Epithelial cell of proximal tubule (primary cell): ENCODE results near the gene NOS1AP. TPM values are rescaled to one million over a fixed set of nuclear protein-coding genes. Genes with fewer than 3 reads are reported as not detected.

Experiments
- DNase-seq: peaks from one replicate; pipeline ENCODE4 v3.0.0-alpha.2; 2011; ENCODE audit warnings: low read depth
- H3K4me3 ChIP-seq: 2 replicates; pipeline ENCODE4 v1.5.1; 2011; ENCODE audit warnings: low read depth, mild to moderate bottlenecking, low read length
- CTCF ChIP-seq: conservative IDR thresholded peaks from 2 replicates; pipeline ENCODE4 v1.5.1; 2012; ENCODE audit warnings: low read depth, mild to moderate bottlenecking, low read length
- total RNA-seq: library from RNA; depleted of rRNA; stranded (reverse); fragments of >200 nt; gene quantifications from 2 replicates; pipeline ENCODE4 v1.2.3, GENCODE V29; 2015

NOS1AP gene
- total RNA-seq, 1 donor from 2014 or later: 2.2 TPM

GRCh38 chr1:162186406-162186805, 116.9 kb downstream of the NOS1AP start:
- no peak for TF ChIP-seq CTCF
- no peak for DNase-seq
- H3K4me3 ChIP-seq: no peak overlapping the region

- H3K4me3 ChIP-seq: no peak overlapping the region
- no peak for DNase-seq
- TF ChIP-seq CTCF: no peak
Measured at GRCh38 chr1:162187687-162188276, 118.3 kb downstream of the NOS1AP start.

DNA sequence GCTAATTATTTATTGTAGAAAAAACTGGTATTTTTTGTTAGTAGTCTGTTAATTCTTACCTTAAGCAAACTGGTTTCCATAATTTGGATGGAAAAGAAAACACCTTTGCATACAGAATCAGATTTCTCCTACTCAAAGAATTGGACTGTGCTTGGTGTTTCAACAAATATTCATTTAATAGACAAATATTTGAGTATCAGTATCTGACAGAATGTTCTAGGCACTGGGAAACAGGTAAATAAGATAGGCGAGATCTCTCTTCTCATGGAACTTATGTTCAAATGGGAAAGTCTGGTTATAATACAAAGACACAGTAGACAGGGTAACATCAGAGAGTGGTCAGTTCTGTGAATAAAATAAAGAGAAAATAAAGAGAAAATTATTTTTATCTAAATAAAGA, 119.9 kb downstream of the NOS1AP start:
- no peak for DNase-seq
- no peak for TF ChIP-seq CTCF
- no peak overlapping the region for H3K4me3 ChIP-seq

- no peak for TF ChIP-seq CTCF
- DNase-seq: no peak
- no peak overlapping the region for H3K4me3 ChIP-seq
Measured at GRCh38 chr1:162191396-162192305, 122.2 kb downstream of the NOS1AP start.

GRCh38 chr1:162192306-162192678, 122.8 kb downstream of the NOS1AP start:
- no peak overlapping the region for H3K4me3 ChIP-seq
- DNase-seq: no peak
- no peak for TF ChIP-seq CTCF

DNA sequence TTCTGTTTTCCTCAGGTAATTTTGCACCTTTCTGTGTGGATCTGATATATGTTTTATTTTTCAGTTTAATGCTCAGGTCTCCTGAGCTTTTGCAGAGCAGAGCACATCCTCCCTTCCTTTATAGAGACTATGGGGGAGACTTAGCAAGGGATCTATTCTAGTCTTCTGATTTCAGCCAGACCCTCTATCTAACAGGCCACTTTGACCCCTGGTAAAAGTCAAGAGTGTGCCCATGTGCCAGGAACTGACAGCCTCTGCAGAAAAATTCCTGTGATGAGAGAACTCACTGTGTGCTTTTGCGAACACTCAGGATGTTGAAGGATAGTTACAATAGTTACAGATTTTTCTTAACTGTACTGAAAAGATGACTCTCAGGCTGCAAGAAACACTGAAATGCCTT, 123.3 kb downstream of the NOS1AP start:
- no peak for TF ChIP-seq CTCF
- DNase-seq: no peak
- H3K4me3 ChIP-seq: no peak overlapping the region
